ENCODE results near the gene CCDC150. TPM values are rescaled to one million over a fixed set of nuclear protein-coding genes. Genes with fewer than 3 reads are reported as not detected.

The CCDC150 gene
- 3.8 to 5.1 TPM (median 4.8 TPM) in 5 replicates for total RNA-seq (2022; extraction: Qiagen RNA extraction)

DNA sequence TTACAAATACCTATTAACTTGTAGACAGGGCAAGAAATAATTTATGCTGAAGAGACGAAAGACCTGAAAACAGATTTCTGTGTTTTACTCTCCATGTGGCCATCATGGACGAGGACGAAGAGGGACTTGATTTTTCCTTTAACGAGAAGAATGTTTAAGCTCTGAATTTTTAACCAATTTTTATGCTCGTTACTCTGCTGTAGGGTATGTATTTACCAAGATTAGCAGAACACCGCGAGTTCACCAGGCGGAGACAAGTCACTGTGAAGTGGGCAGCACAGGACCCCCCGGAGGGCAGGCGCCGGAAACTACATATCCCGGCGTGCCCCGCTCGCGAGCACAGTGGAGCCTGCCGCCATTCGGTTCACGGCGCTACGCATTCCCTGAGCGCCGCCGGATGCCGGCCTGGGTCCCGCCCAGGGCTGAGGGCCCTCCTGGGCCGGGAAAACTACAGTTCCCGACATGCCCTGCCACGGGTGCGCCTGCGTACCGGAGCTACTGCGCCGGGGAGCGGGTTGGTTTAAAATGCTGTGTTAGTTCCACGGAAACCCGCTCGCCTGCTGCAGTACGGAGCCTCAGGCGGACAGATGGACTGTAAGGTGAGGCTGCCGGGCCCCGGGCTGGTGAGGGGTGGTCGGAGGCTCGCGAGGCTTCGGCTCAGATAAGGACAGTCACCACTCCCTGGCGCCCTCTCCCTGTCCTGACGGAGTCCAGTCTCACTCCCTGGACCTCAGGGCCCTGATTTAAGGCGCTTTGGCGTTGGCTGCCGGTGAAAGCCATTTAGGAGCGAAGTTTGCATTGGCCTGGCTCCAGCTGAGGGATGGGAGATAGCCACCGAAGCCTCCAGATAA is at the start of gene CCDC150:
Gene CCDC150 (plus strand): TSS at position 536 of the 851 bp plus-strand sequence. CDS start 52 bp downstream, at position 588.

DNA sequence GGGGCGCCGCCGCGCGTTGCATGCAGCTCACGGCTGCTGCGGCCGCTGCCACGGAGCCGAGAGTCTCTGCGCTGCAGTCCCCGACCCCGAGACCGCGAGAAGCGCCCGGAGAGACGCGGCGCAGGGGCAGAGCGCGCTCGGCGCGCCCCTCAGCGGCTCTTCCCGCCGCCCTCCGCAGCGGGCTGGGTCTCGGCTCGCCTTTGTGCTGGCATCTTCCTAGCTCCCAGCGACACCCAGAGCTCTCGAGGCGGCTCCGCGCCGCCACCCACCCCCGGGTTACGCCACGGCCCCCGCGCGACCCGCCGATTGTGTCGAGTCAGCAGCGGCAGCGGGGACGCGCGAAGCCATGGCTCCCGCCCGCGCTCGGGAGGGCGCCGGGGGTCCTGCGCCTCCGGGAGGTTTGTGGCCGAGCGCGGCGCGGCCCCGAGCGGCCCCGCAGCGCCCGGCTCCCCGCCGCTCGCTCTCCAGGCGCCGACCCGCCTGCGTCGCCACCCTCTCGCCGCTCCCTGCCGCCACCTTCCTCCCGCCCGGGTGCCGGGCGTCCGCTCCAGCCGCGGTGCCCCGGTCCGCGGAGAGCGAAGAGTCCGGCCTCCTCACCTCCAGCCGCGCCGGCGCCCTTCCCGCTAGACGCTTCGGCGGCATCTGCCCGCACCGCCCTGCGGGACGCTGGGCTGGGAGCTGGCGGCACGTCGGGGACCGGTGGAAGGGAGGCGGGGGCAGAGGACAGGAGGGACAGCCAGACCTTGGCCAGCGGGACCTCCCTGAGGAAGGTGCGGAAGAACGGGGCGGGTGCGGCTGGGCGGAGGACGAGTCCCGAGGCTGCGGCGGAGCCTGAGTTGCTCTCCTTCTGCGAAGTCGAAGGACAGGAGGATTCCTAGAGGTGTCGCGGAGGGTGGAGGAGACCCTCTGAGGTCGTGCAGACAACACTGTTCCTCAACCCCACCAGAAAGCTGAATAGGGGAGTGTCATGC is 46.3 kb upstream of the CCDC150 start, which contains the start of gene HECW2:
Gene HECW2 (minus strand): TSS at position 644 of the 971 bp plus-strand sequence.

Other genes with a start within 250 kb of the CCDC150 start
- gene HECW2, start 46.2 kb upstream of the CCDC150 start, total RNA-seq (2022; extraction: Qiagen RNA extraction), result 1.3 to 1.9 TPM (median 1.7 TPM) in 5 replicates
- 18.1 to 23.7 TPM (median 19.0 TPM) in 5 replicates for gene GTF3C3, start 160.0 kb downstream of the CCDC150 start, total RNA-seq (2022; extraction: Qiagen RNA extraction)
- 0.06 to 0.13 TPM (median 0.07 TPM) in 3 of 5 replicates, not detected in the others for gene C2orf66, start 169.6 kb downstream of the CCDC150 start, total RNA-seq (2022; extraction: Qiagen RNA extraction)

Measured in A549 treated with CORT108297 at 1 μM for 4 hours (cell line).